RWPE1 (cell line): ENCODE measurements around the gene MID1.

ENCODE experiments used
- CTCF ChIA-PET: fragments of 350-600 bp; sonication (Branson Sonifier 250); formaldehyde crosslinking; extraction: SDS; loops from one replicate; lab custom pipeline; 2021; lab: Yijun Ruan, JAX
- POLR2A ChIA-PET: fragments of 400-600 bp; formaldehyde crosslinking; extraction: SDS; loops from one replicate; lab custom pipeline; 2020; ENCODE audit warnings: antibody characterized with exemption; ENCODE audit not compliant: low non-redundant PET; lab: Yijun Ruan, JAX
- DNase-seq: peaks from one replicate; pipeline ENCODE4 v3.0.0; 2012; ENCODE audit warnings: low spot score
- H3K27ac ChIP-seq: fragments of 450-650 bp; 2 replicates; pipeline ENCODE4 v1.5.1; 2017
- TF ChIP-seq, protein P1 (sequence below): fragments of 450-650 bp; conservative IDR thresholded peaks from 2 replicates; pipeline ENCODE4 v1.5.1; 2017; ENCODE audit warnings: low read depth, mild to moderate bottlenecking

Gene MID1

DNA sequence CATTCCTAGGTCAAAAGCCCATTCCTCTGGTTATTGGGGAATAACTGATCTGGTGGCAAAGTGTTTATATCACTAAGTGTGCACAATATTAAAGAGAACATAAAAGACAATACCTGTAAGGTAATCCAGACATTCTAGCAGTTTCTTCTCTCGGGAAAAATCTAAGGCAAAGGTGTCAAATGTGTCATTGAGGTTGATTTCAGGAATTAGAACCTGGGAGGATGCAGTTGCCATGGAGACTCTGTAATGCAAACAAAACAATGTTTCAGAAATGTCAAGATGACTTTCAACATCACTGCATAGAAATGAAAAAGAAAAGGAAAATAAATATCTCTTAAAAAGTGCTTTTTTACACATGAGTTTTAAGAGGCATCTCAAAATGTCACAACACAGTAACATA lies 145.9 kb downstream of the MID1 start:
- ChIA-PET POLR2A (no interaction called here), CTCF (no interaction called here)
- TF ChIP-seq, protein P1, sequence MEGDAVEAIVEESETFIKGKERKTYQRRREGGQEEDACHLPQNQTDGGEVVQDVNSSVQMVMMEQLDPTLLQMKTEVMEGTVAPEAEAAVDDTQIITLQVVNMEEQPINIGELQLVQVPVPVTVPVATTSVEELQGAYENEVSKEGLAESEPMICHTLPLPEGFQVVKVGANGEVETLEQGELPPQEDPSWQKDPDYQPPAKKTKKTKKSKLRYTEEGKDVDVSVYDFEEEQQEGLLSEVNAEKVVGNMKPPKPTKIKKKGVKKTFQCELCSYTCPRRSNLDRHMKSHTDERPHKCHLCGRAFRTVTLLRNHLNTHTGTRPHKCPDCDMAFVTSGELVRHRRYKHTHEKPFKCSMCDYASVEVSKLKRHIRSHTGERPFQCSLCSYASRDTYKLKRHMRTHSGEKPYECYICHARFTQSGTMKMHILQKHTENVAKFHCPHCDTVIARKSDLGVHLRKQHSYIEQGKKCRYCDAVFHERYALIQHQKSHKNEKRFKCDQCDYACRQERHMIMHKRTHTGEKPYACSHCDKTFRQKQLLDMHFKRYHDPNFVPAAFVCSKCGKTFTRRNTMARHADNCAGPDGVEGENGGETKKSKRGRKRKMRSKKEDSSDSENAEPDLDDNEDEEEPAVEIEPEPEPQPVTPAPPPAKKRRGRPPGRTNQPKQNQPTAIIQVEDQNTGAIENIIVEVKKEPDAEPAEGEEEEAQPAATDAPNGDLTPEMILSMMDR = no peak
- no peak for DNase-seq
- no peak overlapping the region for H3K27ac ChIP-seq

DNA sequence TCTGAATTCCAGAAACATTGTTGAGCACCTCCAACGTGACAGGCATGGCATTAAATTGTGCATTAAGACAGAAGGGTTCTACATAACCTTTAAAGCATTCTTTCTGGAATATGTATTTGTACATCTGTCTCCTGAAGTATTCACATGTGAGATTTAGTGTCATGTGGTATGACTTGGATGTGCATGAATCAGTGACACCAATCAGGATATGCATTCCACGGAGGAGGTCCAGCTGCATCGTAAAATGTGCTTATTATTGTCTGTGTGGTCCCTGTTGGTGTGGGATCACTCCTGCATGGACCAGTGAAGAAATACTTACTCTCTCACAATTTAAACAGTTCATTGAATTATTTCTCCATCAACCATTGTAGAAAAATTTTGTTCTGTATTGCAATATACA lies 149.0 kb downstream of the MID1 start:
- DNase-seq = no peak
- ChIA-PET POLR2A (no interaction called here), CTCF (no interaction called here)
- TF ChIP-seq, protein P1 = no peak
- no peak overlapping the region for H3K27ac ChIP-seq

DNA sequence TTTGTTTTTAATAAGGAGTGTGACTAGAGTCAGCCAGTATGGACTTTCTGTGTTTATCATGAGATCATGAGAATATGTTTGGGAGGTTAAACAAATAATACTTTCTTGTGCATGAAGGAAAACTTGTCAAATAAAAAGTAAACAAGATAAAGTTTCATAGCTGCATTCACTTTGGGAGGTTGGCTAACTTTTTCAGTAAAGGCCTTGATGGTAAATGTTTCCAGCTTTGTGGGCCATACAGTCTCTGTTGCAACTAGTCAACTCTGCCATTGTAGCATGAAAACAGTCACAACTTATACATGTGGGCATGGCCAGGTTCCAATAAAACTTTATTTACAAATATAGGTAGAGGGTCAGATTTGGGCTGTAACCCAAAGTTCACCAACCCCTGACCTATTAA lies 150.4 kb downstream of the MID1 start:
- POLR2A ChIA-PET = no interaction called here
- DNase-seq = no peak

DNA sequence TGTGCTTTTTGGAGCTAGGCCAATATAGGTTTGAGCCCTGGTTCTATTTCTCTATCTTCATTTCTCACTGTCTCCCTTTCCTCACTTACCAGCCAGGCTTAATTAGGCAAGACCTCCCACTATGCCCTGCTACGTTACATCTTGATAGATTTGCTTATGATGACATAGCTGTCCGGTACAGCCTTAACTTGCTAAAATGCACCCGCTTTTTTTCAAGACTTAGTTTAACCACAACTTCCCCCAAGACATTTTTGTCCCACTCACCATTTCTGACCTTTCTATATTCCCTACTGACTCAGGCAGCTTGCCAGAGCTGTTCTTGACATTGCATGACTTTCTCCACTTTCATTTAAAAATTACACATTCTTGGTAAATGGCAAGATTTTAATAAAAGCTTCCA lies 152.6 kb downstream of the MID1 start:
- ChIA-PET CTCF (no interaction called here), POLR2A (no interaction called here)
- H3K27ac ChIP-seq = no peak overlapping the region
- no peak for DNase-seq
- TF ChIP-seq, protein P1 = no peak

More for the DNA sequence above, 150.4 kb downstream of the MID1 start:
- TF ChIP-seq, protein P1 = no peak
- no peak overlapping the region for H3K27ac ChIP-seq
- CTCF ChIA-PET = no interaction called here

DNA sequence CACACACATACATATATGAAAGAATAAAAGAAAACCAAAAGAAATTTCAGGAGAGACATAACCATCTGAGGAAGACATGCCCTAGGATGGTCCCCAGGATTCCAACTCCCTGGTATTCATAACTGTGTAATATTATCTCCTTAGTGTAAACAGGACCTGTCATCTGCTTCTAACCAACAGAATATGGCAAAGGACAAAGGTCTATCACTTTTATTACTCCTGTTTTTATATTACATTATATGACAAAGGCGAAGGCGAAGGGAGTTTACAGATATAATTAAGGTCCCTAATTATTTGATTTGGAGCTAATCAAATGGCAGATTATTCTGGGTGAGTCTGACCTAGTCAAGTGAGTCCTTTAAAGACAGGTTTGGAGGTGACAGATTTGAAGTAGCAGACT lies 155.1 kb downstream of the MID1 start:
- CTCF ChIA-PET = no interaction called here

DNA sequence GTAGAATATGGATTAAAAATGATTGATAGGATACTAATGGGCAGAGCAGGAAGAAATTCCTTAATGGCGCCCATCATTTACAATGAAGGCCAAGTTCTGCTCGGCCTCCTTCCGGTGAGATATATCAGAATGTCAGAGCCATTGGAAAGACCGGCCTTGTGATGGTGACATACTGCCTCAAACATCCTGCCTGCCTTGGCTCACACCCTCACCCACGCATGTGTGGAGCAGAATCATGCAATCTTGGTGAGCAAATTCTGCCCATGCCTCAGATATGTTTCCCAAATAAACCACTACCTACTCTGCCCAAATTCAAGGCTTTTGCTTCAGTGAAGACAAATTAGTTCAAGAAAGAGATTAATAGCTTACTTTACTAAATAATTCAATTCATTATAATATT lies 163.3 kb downstream of the MID1 start:
- DNase-seq = no peak
- CTCF ChIA-PET = no interaction called here
- H3K27ac ChIP-seq = no peak overlapping the region
- POLR2A ChIA-PET = no interaction called here
- TF ChIP-seq, protein P1 = no peak

More for the DNA sequence above, 155.1 kb downstream of the MID1 start:
- no peak overlapping the region for H3K27ac ChIP-seq
- TF ChIP-seq, protein P1 = no peak
- POLR2A ChIA-PET = no interaction called here
- DNase-seq = no peak
